ENCODE data around the gene ZNF532. TPM values are rescaled to one million over a fixed set of nuclear protein-coding genes. Genes with fewer than 3 reads are reported as not detected.

Gene ZNF532
- polyA plus RNA-seq, 3 donors = 0.76 to 18.5 (median 1.7) TPM

- H3K4me1 Mint-ChIP-seq = peaks cover 21% of the 10 kb centered on the region
- Histone ChIP-seq H3K4me3 (replicated peaks in 1 of 3; ENCODE audit: low read depth in 2 of 3, low read length in 3 of 3) (no peak overlapping the region), H2AFZ (ENCODE audit: insufficient read depth, low read depth, low read length, poor library complexity, severe bottlenecking) (no peak overlapping the region), H3K79me2 (ENCODE audit: insufficient read depth, low read length) (no peaks in the 10 kb centered on the region), H3K36me3 (replicated peaks in 1 of 2; ENCODE audit: control insufficient read depth in 1 of 2, insufficient read depth in 2 of 2, low read length in 2 of 2) (no peaks in the 10 kb centered on the region), H3K27ac (ENCODE audit: low read depth in 1 of 2, low read length in 2 of 2) (no peak overlapping the region), H3K9me3 (replicated peaks in 1 of 2; ENCODE audit: control insufficient read depth in 1 of 2, insufficient read depth in 1 of 2, low read length in 2 of 2) (no peaks in the 10 kb centered on the region), H3K4me2 (replicated peaks; ENCODE audit: extremely low read depth, low read length, poor library complexity, severe bottlenecking) (no peak overlapping the region), H3K4me1 (ENCODE audit: control insufficient read depth in 1 of 2, insufficient read depth in 2 of 2, low read length in 2 of 2) (peaks cover 24 to 29% of the 10 kb centered on the region in 2 donors), H3K9ac (ENCODE audit: insufficient read depth, low read length, poor library complexity, severe bottlenecking) (no peak overlapping the region), H4K20me1 (ENCODE audit: insufficient read depth, low read length) (no peaks in the 10 kb centered on the region), H3K27me3 (ENCODE audit: control insufficient read depth in 2 of 2, insufficient read depth in 2 of 2, low read length in 2 of 2) (no peaks in the 10 kb centered on the region)
- H3K27me3 Mint-ChIP-seq (ENCODE audit: low read depth in 3 of 3) = peaks cover 1 to 9% (median 6%) of the 10 kb centered on the region in 3 donors
- peaks cover 13 to 15% of the 10 kb centered on the region in 2 donors for H3K36me3 Mint-ChIP-seq
- H3K9me3 Mint-ChIP-seq = peaks cover 0 to 3% (median 0%) of the 10 kb centered on the region in 7 donors
- no peak overlapping the region for H3K27ac Mint-ChIP-seq
- DNase-seq = no peak
- 100% methylated on average over 3 of the region's 5 CpGs for WGBS (ENCODE audit: insufficient coverage)
- no peak for TF ChIP-seq CTCF (IDR thresholded peaks at IDR 0.05)
- no peak overlapping the region for H3K4me3 Mint-ChIP-seq
- intact Hi-C loops (cut with micrococcal nuclease) = no loop called here
Observed at GRCh38 chr18:58884680-58885079, 20.0 kb downstream of the ZNF532 start.

GRCh38 chr18:58886431-58886830 is 21.8 kb downstream of the ZNF532 start:
- peak overlapping the region in 1 of 3 experiments; percentile 72 for H3K4me3 ChIP-seq (replicated peaks in 1 of 3; ENCODE audit: low read depth in 2 of 3, low read length in 3 of 3)
- Mint-ChIP-seq H3K36me3 (peaks cover 11 to 15% of the 10 kb centered on the region in 2 donors), H3K9me3 (peaks cover 0 to 3% (median 0%) of the 10 kb centered on the region in 7 donors), H3K27ac (peak overlapping the region; percentile 88 to 98 (median 96)), H3K4me3 (peak overlapping the region in 1 of 2 donors; percentile 51), H3K4me1 (peaks cover 30% of the 10 kb centered on the region), H3K27me3 (ENCODE audit: low read depth in 3 of 3) (peaks cover 1 to 12% (median 4%) of the 10 kb centered on the region in 3 donors)
- peaks cover 31 to 41% of the 10 kb centered on the region in 2 donors for H3K4me1 ChIP-seq (ENCODE audit: control insufficient read depth in 1 of 2, insufficient read depth in 2 of 2, low read length in 2 of 2)
- H3K36me3 ChIP-seq (replicated peaks in 1 of 2; ENCODE audit: control insufficient read depth in 1 of 2, insufficient read depth in 2 of 2, low read length in 2 of 2) = no peaks in the 10 kb centered on the region
- no peaks in the 10 kb centered on the region for H3K27me3 ChIP-seq (ENCODE audit: control insufficient read depth in 2 of 2, insufficient read depth in 2 of 2, low read length in 2 of 2)
- no peak overlapping the region for H2AFZ ChIP-seq (ENCODE audit: insufficient read depth, low read depth, low read length, poor library complexity, severe bottlenecking)
- no peaks in the 10 kb centered on the region for H3K9me3 ChIP-seq (replicated peaks in 1 of 2; ENCODE audit: control insufficient read depth in 1 of 2, insufficient read depth in 1 of 2, low read length in 2 of 2)
- H3K27ac ChIP-seq (ENCODE audit: low read depth in 1 of 2, low read length in 2 of 2) = peak overlapping the region in 1 of 2 donors; percentile 85
- H3K79me2 ChIP-seq (ENCODE audit: insufficient read depth, low read length) = no peaks in the 10 kb centered on the region
- H3K4me2 ChIP-seq (replicated peaks; ENCODE audit: extremely low read depth, low read length, poor library complexity, severe bottlenecking) = peak overlapping the region; percentile 77
- no peaks in the 10 kb centered on the region for H4K20me1 ChIP-seq (ENCODE audit: insufficient read depth, low read length)
- H3K9ac ChIP-seq (ENCODE audit: insufficient read depth, low read length, poor library complexity, severe bottlenecking) = no peak overlapping the region
- WGBS (ENCODE audit: insufficient coverage) = 14% methylated on average over 1 of the region's 3 CpGs
- TF ChIP-seq CTCF (IDR thresholded peaks at IDR 0.05) = no peak
- intact Hi-C loops (cut with micrococcal nuclease) = no loop called here
- DNase-seq = no peak

All from CD14-positive monocyte (primary cell).